Stimulated activated CD8-positive, alpha-beta memory T cell treated with anti-CD3 and anti-CD28 coated beads, Interleukin-12 subunit alpha, Interleukin-12 subunit beta, amount 100 ng/mL, for 24 hours (primary cell): ENCODE measurements around the gene PUM1.

ENCODE experiments used
- DNase-seq: peaks from one replicate; pipeline ENCODE4 v3.0.0-alpha.2; 2020; ENCODE audit errors: extremely low read depth

PUM1 gene

GRCh38 chr1:30906631-30907441 lies 158.7 kb downstream of the PUM1 start:
- no peak for DNase-seq

DNA sequence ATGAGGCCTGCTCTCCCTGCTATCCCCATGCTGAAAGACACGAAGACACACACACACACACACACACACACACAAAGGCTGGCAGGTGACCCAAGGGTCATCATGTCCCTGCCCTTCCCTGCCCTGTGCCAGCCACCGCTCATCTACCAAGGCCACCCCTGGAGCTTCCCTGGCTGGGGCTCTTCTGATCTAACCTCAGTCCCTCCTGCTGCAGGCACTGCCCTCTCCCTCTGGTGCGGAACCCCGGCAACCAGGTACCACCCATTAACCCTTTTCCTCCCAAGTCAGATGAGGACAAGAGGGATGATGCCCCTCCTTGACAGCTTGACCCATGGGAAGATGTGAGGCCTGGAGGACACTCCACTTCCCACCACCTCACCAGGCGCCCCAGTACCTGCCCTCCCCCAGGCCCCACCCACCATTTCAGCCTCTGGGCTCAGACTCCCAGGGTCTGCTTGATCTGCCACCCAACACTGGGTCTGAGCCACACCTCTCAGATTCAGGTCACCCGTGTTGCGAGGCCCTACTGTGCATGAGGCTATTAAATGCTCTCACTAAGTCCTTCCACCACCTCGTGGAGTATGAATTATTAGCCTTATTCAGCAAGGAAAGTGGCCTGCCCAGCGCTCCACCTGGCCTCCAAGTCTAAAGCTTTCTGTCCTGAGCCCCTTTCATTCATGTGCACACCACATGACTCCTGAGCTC lies 159.4 kb downstream of the PUM1 start:
- DNase-seq, result no peak

- DNase-seq, result no peak
Observed at GRCh38 chr1:30905403-30905802, 160.1 kb downstream of the PUM1 start.

DNA sequence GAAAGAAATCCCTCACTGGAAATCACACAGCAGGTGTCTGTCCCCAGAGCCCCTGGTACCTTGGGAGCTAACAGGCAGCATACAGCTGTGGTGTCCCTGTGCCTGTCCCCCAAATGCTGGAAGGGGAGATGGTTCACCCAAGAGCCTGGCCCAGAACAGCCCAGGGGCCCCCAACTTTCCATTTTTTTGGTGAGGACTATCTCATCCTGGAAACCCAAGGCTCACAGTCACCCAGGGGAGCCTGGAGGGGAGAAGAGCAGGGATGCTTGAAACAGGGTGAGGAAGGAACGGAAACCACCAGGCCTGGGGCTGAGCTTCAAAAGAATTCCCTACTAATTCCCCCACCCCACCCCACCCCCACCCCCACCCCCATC lies 160.6 kb downstream of the PUM1 start:
- DNase-seq, result no peak

DNA sequence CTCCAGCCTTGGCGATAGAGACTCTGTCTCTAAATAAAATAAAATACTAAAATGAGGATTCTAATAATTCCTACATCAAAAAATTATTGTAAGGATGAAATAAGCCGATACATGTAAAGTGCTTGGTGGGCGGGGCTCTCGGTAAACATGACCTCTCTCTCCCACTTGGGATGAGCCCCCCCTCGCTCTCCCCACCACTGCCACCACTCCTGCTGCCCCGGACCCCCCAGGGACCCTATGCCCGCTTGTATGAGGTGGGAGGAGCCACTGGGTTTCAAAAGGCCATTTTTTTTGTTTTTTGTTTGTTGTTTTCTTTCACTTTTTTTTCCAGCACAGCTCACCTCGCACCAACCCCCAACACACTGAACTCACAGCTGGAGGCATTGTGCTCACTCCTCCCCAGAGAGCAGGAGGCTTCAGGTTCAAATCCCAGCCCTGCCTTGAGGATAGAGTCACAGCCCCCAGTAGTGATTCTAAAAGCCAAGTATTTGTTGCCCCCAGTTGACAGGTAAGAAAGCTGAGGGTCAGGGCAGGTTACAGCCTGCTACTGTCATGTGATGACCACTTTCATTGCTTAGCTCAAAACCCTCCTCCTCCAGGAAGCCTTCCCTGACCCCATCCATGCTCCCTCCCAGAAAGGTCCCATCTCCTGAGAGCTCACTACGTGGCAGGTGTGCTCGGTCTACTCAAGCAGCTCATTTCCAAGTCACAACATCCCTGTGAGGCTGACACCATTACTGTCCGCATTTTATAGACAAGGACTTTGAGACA lies 161.1 kb downstream of the PUM1 start:
- no peak for DNase-seq

DNA sequence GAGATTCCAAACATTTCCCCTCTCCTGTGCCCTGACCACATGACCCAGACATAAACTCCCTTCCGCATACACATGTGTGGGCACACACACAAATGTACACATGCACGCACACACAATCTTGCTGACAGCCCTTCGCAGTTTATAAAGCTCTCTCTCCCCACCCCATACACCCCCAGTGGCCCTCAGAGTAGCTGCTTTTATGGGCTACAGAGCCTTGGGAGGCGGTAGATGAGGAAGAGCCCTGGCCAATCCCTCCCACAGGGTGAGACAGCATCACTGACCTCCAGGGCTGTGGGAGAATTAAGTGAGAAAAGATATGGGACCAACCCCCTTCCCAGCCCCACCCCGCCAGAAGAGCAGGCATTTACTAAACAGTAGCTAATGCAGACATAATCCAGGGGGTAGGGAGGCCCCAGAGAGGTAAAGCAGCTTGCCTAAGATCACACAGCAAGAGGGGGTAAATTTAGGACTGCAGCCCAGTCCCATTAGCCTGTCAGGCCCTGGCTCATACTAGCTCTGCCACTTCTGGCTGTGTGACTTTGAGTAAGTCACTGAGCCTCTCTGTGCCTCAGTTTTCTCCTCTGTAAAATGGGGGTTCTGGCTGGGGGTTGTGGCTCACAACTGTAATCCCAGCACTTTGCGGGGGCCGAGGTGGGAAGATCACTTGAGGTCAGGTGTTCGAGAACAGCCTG lies 162.0 kb downstream of the PUM1 start:
- no peak for DNase-seq

DNA sequence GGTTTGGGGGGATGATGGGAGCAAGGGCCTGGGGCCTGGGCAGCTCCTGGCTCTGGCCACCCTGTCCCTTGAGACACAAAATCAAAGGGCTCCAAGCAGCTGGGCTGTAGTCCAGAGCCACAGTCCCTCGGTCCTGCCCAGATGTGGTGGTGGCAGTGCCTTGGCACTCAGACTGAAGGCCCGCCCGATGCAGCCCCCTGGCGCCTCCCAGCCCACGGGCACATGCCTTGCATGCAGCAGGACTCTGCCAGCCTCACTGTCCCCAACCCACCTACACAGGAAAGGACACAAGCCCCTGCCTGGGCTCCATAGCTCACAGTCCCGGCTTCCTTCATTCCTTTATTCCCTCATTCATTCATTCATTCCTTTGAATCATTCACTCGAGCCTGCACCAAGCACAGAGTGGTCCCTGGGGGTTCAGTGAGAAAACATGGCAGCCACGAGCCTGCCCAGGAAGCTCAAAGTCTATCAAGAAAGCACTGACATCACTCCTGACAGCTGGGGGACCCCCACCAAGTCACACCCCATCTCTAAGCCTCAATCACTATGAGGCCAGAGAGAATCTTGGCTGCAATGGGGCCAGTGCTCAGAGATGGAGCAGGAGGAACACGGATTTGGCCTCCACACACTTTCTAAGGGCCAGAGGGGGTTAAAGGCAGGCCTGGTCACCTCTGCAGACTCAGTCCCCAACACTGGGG lies 162.8 kb downstream of the PUM1 start:
- DNase-seq, result no peak

DNA sequence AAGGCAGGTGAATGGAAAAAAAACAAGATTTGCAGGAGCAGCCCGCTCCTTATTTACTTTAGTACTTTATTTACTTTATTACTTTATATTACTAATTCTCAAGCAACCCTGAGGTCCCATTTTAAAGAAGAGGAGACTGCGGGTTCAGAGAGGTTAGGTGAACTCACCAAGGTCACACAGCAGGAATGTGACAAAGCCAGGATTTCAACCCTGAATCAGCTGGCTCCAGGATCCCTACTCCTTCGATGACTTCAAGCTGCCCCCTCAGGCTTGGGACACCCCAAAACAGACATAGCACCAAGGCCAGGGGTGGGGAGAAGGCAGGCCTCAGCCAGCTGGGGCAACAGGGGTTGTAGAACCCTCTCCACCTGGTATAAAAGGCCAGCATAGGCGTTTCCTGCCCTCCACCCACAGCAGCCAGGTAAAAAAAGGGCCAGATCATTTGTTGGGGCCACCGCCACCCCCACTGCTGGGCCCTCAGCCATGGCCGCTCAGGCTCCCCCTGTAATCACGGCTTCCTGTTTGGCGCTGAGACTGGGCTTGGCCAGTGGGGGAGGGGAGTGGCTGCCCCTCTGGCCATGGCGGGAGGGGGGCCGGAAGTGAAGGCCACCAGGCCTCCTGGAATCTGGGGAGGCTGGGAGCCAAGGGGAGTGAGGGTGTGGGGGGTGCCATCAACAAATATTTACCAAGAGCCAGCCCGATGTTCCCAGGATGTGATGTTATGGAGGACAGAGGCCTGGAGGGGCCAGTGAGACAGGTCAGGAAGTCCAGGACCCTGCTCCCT lies 163.5 kb downstream of the PUM1 start:
- no peak for DNase-seq

DNA sequence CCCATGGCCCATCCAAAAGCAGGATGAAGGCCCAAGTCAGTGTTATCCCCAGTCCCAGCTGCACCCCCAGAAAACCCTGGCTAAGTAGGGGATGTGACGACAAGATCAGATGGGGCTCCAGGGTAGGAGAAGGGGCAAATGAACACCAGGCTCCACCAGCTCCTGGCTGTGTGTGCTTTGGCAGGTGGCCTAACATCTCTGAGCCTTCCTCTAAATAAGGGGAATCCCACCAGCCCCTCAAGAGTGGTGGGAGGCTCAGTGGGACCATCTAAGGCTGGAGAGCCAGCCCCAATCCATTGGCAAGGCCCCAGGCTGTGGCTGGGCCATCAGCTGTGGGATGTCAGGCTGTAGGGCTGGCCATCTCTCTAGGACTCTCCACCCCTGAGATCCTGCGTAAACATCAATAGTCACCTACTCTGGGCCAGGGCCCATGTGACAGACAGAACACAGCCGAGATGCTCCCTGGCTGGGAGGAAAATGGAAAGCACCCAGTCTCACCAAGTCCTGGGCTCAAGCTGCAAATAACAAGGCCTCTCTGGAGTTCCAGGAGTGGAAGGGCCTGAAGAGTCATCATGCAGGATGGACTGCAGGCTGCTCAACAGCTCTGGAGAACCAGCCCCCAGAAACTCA lies 164.5 kb downstream of the PUM1 start:
- DNase-seq, result no peak

DNA sequence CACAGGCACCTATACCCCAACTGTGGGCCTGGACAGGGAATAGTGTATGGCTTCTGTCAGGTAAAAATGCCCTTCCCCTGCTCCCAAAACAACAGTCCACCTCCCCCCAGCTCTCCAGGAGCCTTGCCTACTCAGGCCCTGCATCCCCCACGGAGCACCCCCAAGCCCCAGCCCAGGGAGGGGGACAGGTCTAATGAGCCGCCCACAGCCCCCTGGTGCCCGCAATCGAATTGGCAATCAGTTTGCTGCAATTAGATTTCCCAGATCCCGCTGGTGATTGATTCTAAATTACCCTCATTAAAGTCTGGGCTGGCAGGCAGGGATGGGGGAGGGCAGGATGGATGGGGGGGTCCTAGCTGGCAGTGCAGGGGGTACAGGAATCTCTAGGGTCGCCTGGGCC lies 165.0 kb downstream of the PUM1 start:
- DNase-seq, result no peak

GRCh38 chr1:30899577-30900389 lies 165.7 kb downstream of the PUM1 start:
- no peak for DNase-seq

DNA sequence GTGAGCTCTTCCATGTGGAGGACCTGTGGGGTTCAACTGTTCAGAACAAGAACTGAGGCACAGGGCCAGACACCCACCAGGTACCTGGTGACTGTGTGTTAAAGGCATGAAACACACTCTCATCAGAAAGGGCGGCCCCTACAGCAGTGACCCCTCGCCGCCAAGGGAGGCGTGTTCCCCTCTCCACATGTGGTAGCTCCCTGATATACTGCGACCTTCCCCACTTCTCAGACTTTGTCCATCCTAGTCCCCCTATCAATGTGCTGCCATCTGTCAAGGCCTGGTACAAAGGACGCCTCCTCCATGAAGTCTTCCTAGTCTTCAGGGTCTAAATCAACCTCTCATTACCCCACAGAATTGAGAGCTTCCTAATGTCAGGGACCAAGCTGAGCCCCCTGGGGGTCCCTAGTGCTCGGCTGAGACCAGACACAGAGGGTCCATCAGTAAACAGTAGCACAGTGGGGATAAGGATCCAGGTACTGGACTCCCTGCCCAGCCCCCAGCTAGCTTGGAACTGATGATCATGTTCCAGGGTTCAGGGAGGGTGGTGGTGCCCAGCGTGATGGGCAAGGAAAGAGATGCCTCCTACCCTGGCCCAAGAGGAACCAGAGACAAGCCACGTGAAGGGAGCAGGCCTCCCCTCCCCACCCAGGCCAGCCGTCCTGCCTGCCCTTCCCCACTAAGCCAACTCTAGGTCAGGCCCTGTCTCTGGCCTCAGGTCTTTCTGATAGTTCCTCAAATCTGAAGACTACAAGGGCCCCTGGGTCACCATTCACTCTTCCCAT lies 167.3 kb downstream of the PUM1 start:
- no peak for DNase-seq

DNA sequence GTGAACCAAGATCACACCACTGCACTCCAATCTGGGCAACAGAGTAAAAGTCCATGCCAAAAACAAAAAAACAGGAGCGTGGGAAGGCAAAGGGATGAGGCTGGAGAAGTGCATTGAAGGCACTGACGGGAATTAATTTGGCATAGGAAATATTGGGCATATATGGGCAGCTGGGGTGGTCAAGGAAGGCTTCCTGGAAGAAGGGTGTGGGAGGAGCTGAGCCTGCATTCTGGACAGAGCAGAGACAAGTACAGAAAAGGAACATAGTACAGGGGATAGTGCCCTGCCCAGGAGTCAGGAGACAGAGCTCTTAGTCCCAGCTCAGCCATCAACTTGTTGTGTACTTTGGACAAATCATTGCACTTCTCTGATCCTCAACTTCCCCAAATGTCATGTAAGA lies 168.6 kb downstream of the PUM1 start:
- no peak for DNase-seq

GRCh38 chr1:30895944-30896660 lies 169.4 kb downstream of the PUM1 start:
- no peak for DNase-seq

- DNase-seq, result no peak
Observed at GRCh38 chr1:30895382-30895943, 170.1 kb downstream of the PUM1 start.

- no peak for DNase-seq
Observed at GRCh38 chr1:30894508-30894973, 171.0 kb downstream of the PUM1 start.

DNA sequence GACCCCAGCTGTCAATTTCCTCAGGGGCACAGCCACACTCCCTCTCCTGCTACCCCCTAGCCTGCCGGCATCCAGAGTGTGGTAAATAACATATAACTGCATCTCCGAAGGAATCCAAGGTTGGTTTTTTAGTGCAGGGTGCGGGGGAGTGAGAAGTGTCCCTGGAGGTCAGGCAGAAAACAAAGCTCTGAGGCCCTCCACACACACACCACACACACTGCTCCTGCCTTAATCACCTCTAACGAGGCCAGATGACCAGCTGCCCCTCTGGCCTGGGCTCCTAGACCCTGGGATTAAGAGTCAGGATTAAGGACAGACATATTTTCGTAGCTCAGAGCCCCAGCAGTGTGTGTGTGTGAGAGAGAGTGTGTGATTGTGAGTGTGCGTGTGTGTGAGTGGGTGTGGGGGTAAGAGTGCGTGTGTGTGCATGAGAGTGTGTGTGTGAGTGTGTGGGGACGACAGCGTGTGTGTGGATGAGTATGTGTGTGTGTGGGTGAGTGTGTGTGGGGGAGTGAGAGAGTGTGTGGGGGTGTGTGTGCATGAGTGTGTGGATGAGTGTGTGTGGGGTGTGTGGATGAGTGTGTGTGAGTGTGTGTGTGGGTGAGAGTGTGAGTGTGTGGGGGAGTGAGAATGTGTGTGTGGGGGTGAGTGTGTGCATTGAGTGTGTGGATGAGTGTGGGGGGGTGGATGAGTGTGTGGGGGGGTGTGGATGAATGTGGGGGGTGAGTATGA lies 171.6 kb downstream of the PUM1 start:
- DNase-seq, result no peak
